H1 (cell line): ENCODE measurements around the gene FASN. TPM values are rescaled to one million over a fixed set of nuclear protein-coding genes. Genes with fewer than 3 reads are reported as not detected.

ENCODE experiments used
- CTCF ChIA-PET: fragments of 300-600 bp; sonication (Branson Sonifier 250); formaldehyde crosslinking; loops from one replicate; lab custom pipeline; 2021; ENCODE audit not compliant: partially characterized antibody; lab: Charles Lee
- POLR2A ChIA-PET: fragments of 300-600 bp; sonication (Branson Sonifier 250); formaldehyde crosslinking; loops from one replicate; lab custom pipeline; 2021; ENCODE audit warnings: inconsistent platforms; ENCODE audit not compliant: partially characterized antibody; lab: Charles Lee
- DNase-seq, 2 experiments: peaks; one replicate each; pipeline versions ENCODE4 v3.0.0 to v3.0.0-alpha.2; 2010 to 2022; ENCODE audit warnings: low spot score in 2 of 2, low read depth in 1 of 2, mixed read lengths in 1 of 2
- FAIRE-seq: peaks from 2 replicates; lab custom pipeline; 2011; peaks lifted over from hg19 to GRCh38; lab: Jason Lieb, UNC
- H2AFZ ChIP-seq: 2 replicates; pipeline ENCODE4 v1.8.1; 2012; ENCODE audit warnings: low read length, inconsistent platforms
- H2AK5ac ChIP-seq: 2 replicates; pipeline ENCODE4 v1.6.1; 2013; ENCODE audit warnings: low read depth, low read length
- H2BK120ac ChIP-seq: replicated peaks from 2 replicates; pipeline ENCODE3; 2013; ENCODE audit warnings: low read depth, low read length, inconsistent platforms
- H2BK12ac ChIP-seq: 2 replicates; pipeline ENCODE4 v1.6.1; 2013; ENCODE audit warnings: low read depth, low read length
- H2BK15ac ChIP-seq: 2 replicates; pipeline ENCODE4 v1.6.1; 2013; ENCODE audit warnings: low read length
- H2BK20ac ChIP-seq: 2 replicates; pipeline ENCODE4 v1.6.1; 2013; ENCODE audit warnings: low read length
- H2BK5ac ChIP-seq: 2 replicates; pipeline ENCODE4 v1.6.1; 2013; ENCODE audit warnings: low read depth, low read length
- H3K14ac ChIP-seq: 2 replicates; pipeline ENCODE4 v1.6.1; 2013; ENCODE audit warnings: inconsistent platforms; ENCODE audit not compliant: insufficient read length
- H3K18ac ChIP-seq: 2 replicates; pipeline ENCODE4 v1.6.1; 2013; ENCODE audit warnings: low read length; ENCODE audit errors: extremely low read depth
- H3K23ac ChIP-seq: 2 replicates; pipeline ENCODE4 v1.6.1; 2013; ENCODE audit warnings: inconsistent platforms; ENCODE audit not compliant: insufficient read length
- H3K23me2 ChIP-seq: 2 replicates; pipeline ENCODE4 v1.6.1; 2013; ENCODE audit warnings: low read depth, low read length
- H3K27ac ChIP-seq: 2 replicates; pipeline ENCODE4 v1.6.1; 2011; ENCODE audit warnings: low read depth, low read length, inconsistent platforms
- H3K27me3 ChIP-seq, 4 experiments: replicated peaks in 1 of 4; 1 replicate in 1 of 4; 2 replicates in 3 of 4; pipeline versions ENCODE4 v1.6.1 to v1.8.1; 2011 to 2013; ENCODE audit warnings: low read length in 3 of 4, mild to moderate bottlenecking in 3 of 4, inconsistent platforms in 2 of 4, mixed read lengths in 2 of 4, moderate library complexity in 1 of 4; ENCODE audit not compliant: control insufficient read depth in 3 of 4, insufficient read depth in 3 of 4; ENCODE audit errors: extremely low read depth in 1 of 4
- H3K36me3 ChIP-seq, 4 experiments: 2 replicates each; pipeline versions ENCODE4 v1.6.1 to v1.8.1; 2011 to 2013; ENCODE audit warnings: mild to moderate bottlenecking in 4 of 4, low read length in 3 of 4, moderate library complexity in 2 of 4, control low read depth in 1 of 4, inconsistent platforms in 1 of 4; ENCODE audit not compliant: insufficient read depth in 4 of 4, control insufficient read depth in 2 of 4
- H3K4ac ChIP-seq: replicated peaks from 2 replicates; pipeline ENCODE3; 2013; ENCODE audit warnings: low read length, low read depth, mixed read lengths, inconsistent platforms; ENCODE audit not compliant: insufficient read length
- H3K4me1 ChIP-seq, 4 experiments: replicated peaks in 1 of 4; 1 replicate in 1 of 4; 2 replicates in 3 of 4; pipeline versions ENCODE4 v1.6.1 to v1.8.1; 2011 to 2013; ENCODE audit warnings: low read length in 3 of 4, inconsistent platforms in 2 of 4, mixed read lengths in 1 of 4; ENCODE audit not compliant: insufficient read depth in 4 of 4, control insufficient read depth in 3 of 4
- H3K4me2 ChIP-seq, 2 experiments: 2 replicates each; pipeline versions ENCODE4 v1.6.1 to v1.8.1; 2011 to 2013; ENCODE audit warnings: low read depth in 2 of 2, low read length in 2 of 2, control low read depth in 1 of 2, inconsistent platforms in 1 of 2, mild to moderate bottlenecking in 1 of 2; ENCODE audit not compliant: insufficient read depth in 1 of 2
- H3K4me3 ChIP-seq, 4 experiments: fragments of 200-600, 300-600 bp in 1 of 4; sonication (generic), shearing (Covaris generic), sonication (Bioruptor Twin) in 1 of 4; 2 replicates each; pipeline versions ENCODE4 v1.5.1 to v1.8.1; 2011 to 2016; ENCODE audit warnings: low read length in 4 of 4, low read depth in 3 of 4, control low read depth in 2 of 4, inconsistent platforms in 2 of 4, mild to moderate bottlenecking in 2 of 4, mixed read lengths in 1 of 4, moderate library complexity in 1 of 4; ENCODE audit not compliant: insufficient read depth in 2 of 4; ENCODE audit errors: extremely low read depth in 1 of 4
- H3K56ac ChIP-seq: replicated peaks from 2 replicates; pipeline ENCODE3; 2013; ENCODE audit warnings: low read depth, mild to moderate bottlenecking, mixed read lengths, low read length, inconsistent platforms; ENCODE audit not compliant: insufficient read length
- H3K79me1 ChIP-seq: 2 replicates; pipeline ENCODE4 v1.6.1; 2013; ENCODE audit warnings: low read depth, low read length, control low read depth
- H3K79me2 ChIP-seq, 2 experiments: 2 replicates each; pipeline versions ENCODE4 v1.6.1 to v1.8.1; 2012 to 2013; ENCODE audit warnings: low read length in 2 of 2, mild to moderate bottlenecking in 2 of 2, inconsistent platforms in 1 of 2; ENCODE audit not compliant: insufficient read depth in 2 of 2, control insufficient read depth in 1 of 2
- H3K9ac ChIP-seq, 4 experiments: replicated peaks in 1 of 4; 1 replicate in 1 of 4; 2 replicates in 3 of 4; pipeline versions ENCODE4 v1.6.1 to v1.8.1; 2011 to 2013; ENCODE audit warnings: low read depth in 3 of 4, low read length in 3 of 4, control low read depth in 2 of 4, mild to moderate bottlenecking in 2 of 4, moderate library complexity in 2 of 4, inconsistent platforms in 1 of 4; ENCODE audit errors: extremely low read depth in 1 of 4
- H3K9me3 ChIP-seq, 2 experiments: 2 replicates each; pipeline versions ENCODE4 v1.6.1 to v1.8.1; 2012 to 2013; ENCODE audit warnings: mild to moderate bottlenecking in 2 of 2, moderate library complexity in 2 of 2, control low read depth in 1 of 2, inconsistent platforms in 1 of 2, low read depth in 1 of 2, low read length in 1 of 2, mixed read lengths in 1 of 2; ENCODE audit not compliant: insufficient read depth in 2 of 2
- H4K20me1 ChIP-seq, 2 experiments: replicated peaks in 1 of 2; 2 replicates each; pipeline versions ENCODE3 to v1.8.1; 2011 to 2013; ENCODE audit warnings: inconsistent platforms in 2 of 2, low read length in 2 of 2, mild to moderate bottlenecking in 1 of 2; ENCODE audit not compliant: insufficient read depth in 2 of 2, control insufficient read depth in 1 of 2
- H4K5ac ChIP-seq: 2 replicates; pipeline ENCODE4 v1.6.1; 2013; ENCODE audit warnings: low read length, low read depth, mixed read lengths, inconsistent platforms; ENCODE audit not compliant: insufficient read length
- H4K8ac ChIP-seq: 2 replicates; pipeline ENCODE4 v1.8.0; 2013; ENCODE audit warnings: mild to moderate bottlenecking, moderate library complexity, low read length, inconsistent platforms; ENCODE audit not compliant: insufficient read depth; ENCODE audit errors: extremely low read depth
- H4K91ac ChIP-seq: replicated peaks from 2 replicates; pipeline ENCODE3; 2013; ENCODE audit warnings: low read length, mixed read lengths, inconsistent platforms; ENCODE audit not compliant: insufficient read length
- ASH2L ChIP-seq: fragments of 200-600, 300-600 bp; sonication (generic); IDR thresholded peaks from one replicate; pipeline ENCODE4 v1.7.1; 2017; ENCODE audit warnings: low read length
- GTF2F1 ChIP-seq: IDR thresholded peaks from 2 replicates; pipeline ENCODE4 v1.6.1; 2012; ENCODE audit warnings: low read depth, low read length, improper control_type of control experiment, borderline replicate concordance
- KDM4A ChIP-seq: IDR thresholded peaks from one replicate; pipeline ENCODE4 v1.7.1; 2012; ENCODE audit warnings: low read depth, mild to moderate bottlenecking, moderate library complexity, low read length, inconsistent platforms; ENCODE audit not compliant: severe bottlenecking
- PHF8 ChIP-seq: fragments of 200-600 bp; sonication (generic); conservative IDR thresholded peaks from 2 replicates; pipeline ENCODE4 v1.7.1; 2012; ENCODE audit warnings: low read depth, mild to moderate bottlenecking, inconsistent platforms, low read length, moderate library complexity
- RXRA ChIP-seq: IDR thresholded peaks from 2 replicates; pipeline ENCODE4 v1.6.1; 2011; ENCODE audit warnings: low read depth, mild to moderate bottlenecking, low read length, moderate library complexity; ENCODE audit not compliant: insufficient read depth
- SIRT6 ChIP-seq: IDR thresholded peaks from one replicate; pipeline ENCODE4 v1.7.1; 2012; ENCODE audit warnings: low read length, inconsistent platforms
- SP1 ChIP-seq: IDR thresholded peaks from 2 replicates; pipeline ENCODE4 v1.6.1; 2011; ENCODE audit warnings: low read depth, low read length
- TCF12 ChIP-seq: IDR thresholded peaks from 2 replicates; pipeline ENCODE4 v1.6.1; 2011; ENCODE audit warnings: low read depth, mild to moderate bottlenecking, low read length
- WGBS, 2 experiments: shearing (Covaris generic) in 1 of 2; methylation state at CpG; one replicate each; pipeline versions ENCODE4 v1.1.6 to v1.1.7; 2013 to 2015; ENCODE audit warnings: low lambda C conversion rate in 2 of 2, mixed read lengths in 2 of 2, inconsistent platforms in 1 of 2, low coverage in 1 of 2, missing lambda C conversion rate in 1 of 2; ENCODE audit not compliant: insufficient replicate concordance in 2 of 2, insufficient coverage in 1 of 2, insufficient read length in 1 of 2; ENCODE audit errors: extremely low coverage in 1 of 2, missing lambda C conversion rate in 1 of 2; 5-methylcytosine and 5-hydroxymethylcytosine counted together
- polyA plus RNA-seq, 7 experiments: library from polyadenylated mRNA; depleted of rRNA in 3 of 7; stranded (reverse) in 5 of 7; unstranded in 2 of 7; fragments of >200 nt in 5 of 7; fragments of 200-250 nt in 2 of 7; gene quantifications; 1 replicate in 5 of 7; 2 replicates in 1 of 7; 4 replicates in 1 of 7; pipeline versions ENCODE4 v1.2.1 to v1.2.3, GENCODE V29; 2011 to 2013; ENCODE audit warnings: missing spikeins in 2 of 7, mixed read lengths in 2 of 7
- total RNA-seq: library from RNA; stranded (reverse); fragmentation: NEBNext Ultra II Directional; extraction: Animal tissue kit (Norgen Biotek cat#: 25700); gene quantifications from 2 replicates; pipeline ENCODE4 v1.2.1, GENCODE V29; 2021
- TF ChIP-seq, protein P1 (sequence below): IDR thresholded peaks from 2 replicates; pipeline ENCODE4 v1.6.1; 2012; ENCODE audit warnings: inconsistent platforms

The FASN gene
- total and polyA plus RNA-seq, 2 of the 8 experiments (the other 6 are each of a cell fraction or from before 2014, with no cell fraction given), result 143 to 561 TPM

GRCh38 chr17:82051776-82052637, 46.0 kb downstream of the FASN start, which contains the start of the genes GPS1 and RFNG:
GPS1 (plus strand) TSS chr17:82051898; CDS start chr17:82051932, 34 bp downstream.
RFNG (minus strand) TSS chr17:82051811; CDS start chr17:82051766, 45 bp downstream.
- ChIA-PET POLR2A (interaction anchor here (1.0 to 13.2 kb wide), 13 partner anchors 9 to 44 kb away, joined by 3 to 161 read pairs (median 4); partner anchors contain the start of genes DCXR, DUS1L and RAC3), CTCF (interaction anchor here (0.6 to 5.4 kb wide), 5 partner anchors 9 to 53 kb away, joined by 3 to 40 read pairs (median 4); partner anchors contain the start of genes DCXR and RAC3)
- H3K27ac ChIP-seq, result no peak within 1 kb of the TSS
- H2BK15ac ChIP-seq, result no peak within 1 kb of the TSS
- peak within 1 kb of the TSS; percentile 77 to 97 for H3K4me2 ChIP-seq
- H3K9me3 ChIP-seq, result no peaks in the 10 kb centered on the region
- peak within 1 kb of the TSS; percentile 25 for H4K91ac ChIP-seq
- no peak within 1 kb of the TSS for H2BK12ac ChIP-seq
- no peak within 1 kb of the TSS for H2BK120ac ChIP-seq
- H2BK20ac ChIP-seq, result no peak within 1 kb of the TSS
- no peak within 1 kb of the TSS for H3K14ac ChIP-seq
- no peak for FAIRE-seq
- H2AK5ac ChIP-seq, result no peak within 1 kb of the TSS
- peaks cover 6% of the 10 kb centered on the region; the same call in 1 of the 2 replicates for H3K79me1 ChIP-seq
- DNase-seq, result peak in 1 of 2 experiments; percentile 86
- H3K23ac ChIP-seq, result no peak within 1 kb of the TSS
- peaks cover 4 to 18% of the 10 kb centered on the region in 2 experiments for H4K20me1 ChIP-seq
- peak within 1 kb of the TSS; percentile 60 for H3K18ac ChIP-seq
- H2AFZ ChIP-seq, result no peak within 1 kb of the TSS
- peak within 1 kb of the TSS; percentile 21 for H3K4ac ChIP-seq
- H3K36me3 ChIP-seq, result peaks cover 5 to 34% (median 16%) of the 10 kb centered on the region in 4 experiments
- peaks cover 0 to 12% of the 10 kb centered on the region in 2 experiments; a peak in 1 of 4 replicates for H3K79me2 ChIP-seq
- H4K8ac ChIP-seq, result peak within 1 kb of the TSS; percentile 51
- no peak within 1 kb of the TSS for H2BK5ac ChIP-seq
- peak within 1 kb of the TSS; percentile 72 to 94 (median 86) for H3K4me3 ChIP-seq
- H3K9ac ChIP-seq, result peak within 1 kb of the TSS; percentile 38 to 62 (median 50); a peak in 5 of 7 replicates
- 4% methylated on average over 21 of the region's 94 CpGs; no CpG with 5 or more reads in 1 of the 2 experiments for WGBS, 2 experiments
- H3K4me1 ChIP-seq, result peaks cover 0 to 11% (median 6%) of the 10 kb centered on the region in 4 experiments; a peak in 5 of 7 replicates
- peak within 1 kb of the TSS; percentile 24 for H4K5ac ChIP-seq
- no peaks in the 10 kb centered on the region; a peak in 1 of 7 replicates for H3K27me3 ChIP-seq
- peaks cover 6% of the 10 kb centered on the region; the same call in 1 of the 2 replicates for H3K23me2 ChIP-seq
- peak within 1 kb of the TSS; percentile 46 for H3K56ac ChIP-seq
- TF ChIP-seq PHF8, result peak; percentile 54; the same call in 1 of the 2 replicates
- no peak for TF ChIP-seq RXRA
- TF ChIP-seq SIRT6, result no peak
- TF ChIP-seq TCF12, result no peak
- peak; percentile 38 for TF ChIP-seq KDM4A
- no peak for TF ChIP-seq GTF2F1
- no peak for TF ChIP-seq ASH2L
- TF ChIP-seq, protein P1, sequence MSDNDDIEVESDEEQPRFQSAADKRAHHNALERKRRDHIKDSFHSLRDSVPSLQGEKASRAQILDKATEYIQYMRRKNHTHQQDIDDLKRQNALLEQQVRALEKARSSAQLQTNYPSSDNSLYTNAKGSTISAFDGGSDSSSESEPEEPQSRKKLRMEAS, result peak; percentile 7; the same call in 1 of the 2 replicates
- TF ChIP-seq SP1, result no peak
